HUES6 (cell line): Measurements from ENCODE around the gene CDR2.

Experiments
- H3K27ac ChIP-seq: 2 replicates; pipeline ENCODE4 v1.7.0; 2013; ENCODE audit warnings: low read depth, mild to moderate bottlenecking, low read length, inconsistent platforms
- H3K27me3 ChIP-seq: 2 replicates; pipeline ENCODE4 v1.6.1; 2013; ENCODE audit warnings: low read length; ENCODE audit not compliant: control insufficient read depth, insufficient read depth
- H3K36me3 ChIP-seq: 2 replicates; pipeline ENCODE4 v1.6.1; 2013; ENCODE audit warnings: low read length; ENCODE audit not compliant: control insufficient read depth, insufficient read depth
- H3K4me1 ChIP-seq: 2 replicates; pipeline ENCODE4 v1.6.1; 2013; ENCODE audit warnings: low read length; ENCODE audit not compliant: control insufficient read depth, insufficient read depth
- H3K4me3 ChIP-seq: 2 replicates; pipeline ENCODE4 v1.5.1; 2013; ENCODE audit warnings: low read depth, low read length
- H3K9ac ChIP-seq: one replicate; pipeline ENCODE4 v1.6.1; 2013; ENCODE audit warnings: mild to moderate bottlenecking, low read length
- H3K9me3 ChIP-seq: 2 replicates; pipeline ENCODE4 v1.6.1; 2013; ENCODE audit warnings: low read depth, low read length; ENCODE audit not compliant: control insufficient read depth, insufficient read depth

Gene CDR2

DNA sequence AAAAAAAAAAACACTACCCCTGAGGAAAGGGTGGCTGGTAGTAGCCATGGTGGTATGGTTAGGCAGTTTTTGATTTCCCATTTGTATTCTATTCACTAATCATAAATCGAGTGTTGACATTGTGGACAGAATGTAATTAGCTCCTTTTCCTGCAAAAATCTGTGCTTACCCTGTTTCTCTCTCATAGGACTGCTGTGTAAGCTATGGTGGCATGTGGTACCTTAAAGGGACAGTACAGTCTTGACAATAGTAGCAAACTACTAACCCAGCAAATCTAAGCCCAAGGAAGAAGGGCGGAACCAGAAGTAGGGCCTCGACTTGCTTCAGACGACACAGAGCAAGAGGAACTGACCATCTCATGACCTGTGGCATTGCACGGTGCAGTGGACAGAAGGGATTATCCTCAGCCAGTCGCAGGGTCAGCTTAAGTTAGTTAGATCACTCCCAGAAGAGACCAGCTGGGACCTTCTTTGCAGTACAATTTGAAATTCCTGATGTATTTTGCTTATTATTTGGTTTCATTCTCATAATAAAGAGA is 40.9 kb downstream of the CDR2 start:
- no peak overlapping the region for H3K9ac ChIP-seq
- peaks cover 78% of the 10 kb centered on the region for H3K36me3 ChIP-seq
- H3K9me3 ChIP-seq, result peaks cover 8% of the 10 kb centered on the region; the same call in 1 of the 2 replicates
- no peaks in the 10 kb centered on the region for H3K27me3 ChIP-seq
- H3K4me3 ChIP-seq, result no peak overlapping the region
- no peaks in the 10 kb centered on the region for H3K4me1 ChIP-seq
- H3K27ac ChIP-seq, result no peak overlapping the region

- Histone ChIP-seq H3K27me3 (no peaks in the 10 kb centered on the region), H3K4me3 (no peak overlapping the region), H3K4me1 (no peaks in the 10 kb centered on the region), H3K27ac (no peak overlapping the region), H3K9me3 (no peaks in the 10 kb centered on the region), H3K36me3 (peaks cover 94% of the 10 kb centered on the region), H3K9ac (no peak overlapping the region)
Observed at GRCh38 chr16:22330326-22330725, 44.1 kb downstream of the CDR2 start.

DNA sequence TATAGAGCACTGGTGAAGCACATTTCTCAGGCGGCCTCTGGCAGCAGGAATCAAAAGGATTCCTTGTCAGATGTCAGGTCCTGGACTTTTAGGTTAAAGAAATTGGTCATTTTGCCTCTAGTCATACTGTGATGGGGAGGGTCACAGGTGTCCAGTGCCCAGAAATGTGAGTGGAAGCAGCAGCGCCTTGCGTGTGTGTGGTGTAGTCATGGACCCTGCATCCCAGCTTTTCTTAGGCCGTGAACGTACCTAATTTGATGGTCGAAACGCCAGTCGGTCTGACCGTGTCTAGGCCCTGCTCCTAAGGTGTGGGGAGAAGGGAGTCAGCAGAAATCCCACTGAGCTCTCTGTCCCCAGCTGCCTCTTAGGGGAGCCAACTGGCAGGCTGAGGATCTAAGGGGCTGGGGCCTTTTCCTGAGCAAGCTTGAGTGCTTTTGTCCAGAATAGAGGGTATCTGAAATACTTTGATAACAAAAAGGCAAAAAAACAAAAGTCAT is 45.2 kb downstream of the CDR2 start:
- Histone ChIP-seq H3K27ac (no peak overlapping the region), H3K9ac (no peak overlapping the region), H3K36me3 (peaks cover 94% of the 10 kb centered on the region), H3K9me3 (no peaks in the 10 kb centered on the region), H3K4me1 (no peaks in the 10 kb centered on the region), H3K4me3 (no peak overlapping the region), H3K27me3 (no peaks in the 10 kb centered on the region)

GRCh38 chr16:22328081-22328725 is 46.2 kb downstream of the CDR2 start:
- no peak overlapping the region for H3K4me3 ChIP-seq
- H3K36me3 ChIP-seq, result peaks cover 94% of the 10 kb centered on the region
- no peak overlapping the region for H3K9ac ChIP-seq
- no peaks in the 10 kb centered on the region for H3K4me1 ChIP-seq
- H3K27ac ChIP-seq, result no peak overlapping the region
- H3K27me3 ChIP-seq, result no peaks in the 10 kb centered on the region
- H3K9me3 ChIP-seq, result no peaks in the 10 kb centered on the region

DNA sequence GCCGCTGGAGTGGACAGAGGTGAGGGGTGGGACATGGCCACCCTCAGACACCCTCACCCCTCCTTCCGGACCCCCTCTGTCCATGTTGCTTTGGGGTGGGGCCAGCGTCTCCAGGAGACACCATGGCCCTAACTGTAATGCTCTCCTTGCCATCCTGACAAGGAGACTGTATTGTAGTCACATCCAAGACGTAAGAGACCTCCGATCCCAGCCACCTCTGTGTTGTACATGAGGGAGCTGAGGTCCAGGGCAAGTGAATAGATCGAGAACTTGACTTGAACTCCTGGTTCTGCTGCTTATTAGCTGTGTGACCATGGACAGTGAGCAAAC is 47.0 kb downstream of the CDR2 start:
- Histone ChIP-seq H3K9me3 (no peaks in the 10 kb centered on the region), H3K9ac (no peak overlapping the region), H3K27me3 (no peaks in the 10 kb centered on the region), H3K27ac (no peak overlapping the region), H3K4me1 (no peaks in the 10 kb centered on the region), H3K36me3 (peaks cover 96% of the 10 kb centered on the region), H3K4me3 (no peak overlapping the region)

DNA sequence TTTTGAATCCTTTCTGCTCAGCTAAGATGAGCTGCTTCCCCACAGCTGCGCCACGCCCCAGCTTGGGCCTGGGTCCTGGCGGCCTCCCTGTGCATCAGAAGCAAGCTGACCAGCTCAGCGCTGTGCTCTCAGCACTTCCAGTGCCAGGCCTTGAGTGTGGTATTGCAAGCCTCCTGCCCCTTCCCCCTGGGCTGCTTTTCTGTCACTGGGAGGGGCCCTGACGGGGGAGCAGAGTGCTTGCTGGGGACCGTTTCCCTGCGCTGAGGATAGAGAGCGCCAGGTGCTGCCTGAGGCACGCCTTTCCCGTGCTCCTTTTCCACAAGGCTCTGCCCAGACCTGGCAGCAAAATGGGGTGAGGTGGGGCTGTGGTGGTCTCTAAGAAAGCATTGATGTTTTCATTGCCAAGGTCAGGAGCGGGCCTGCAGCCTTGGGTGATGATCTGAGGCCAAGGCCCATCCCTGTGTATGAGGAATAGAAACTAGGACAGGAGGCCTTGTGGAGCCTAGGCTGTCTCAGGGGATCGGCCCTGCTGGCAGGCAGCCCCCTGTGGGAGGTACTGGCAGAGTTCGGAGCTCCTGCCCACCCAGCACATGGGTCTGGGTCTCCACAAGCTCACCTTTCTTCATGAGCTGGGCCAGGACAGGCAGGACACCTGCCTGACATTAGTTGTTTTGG is 47.5 kb downstream of the CDR2 start:
- H3K4me3 ChIP-seq, result no peak overlapping the region
- no peaks in the 10 kb centered on the region for H3K27me3 ChIP-seq
- H3K9me3 ChIP-seq, result no peaks in the 10 kb centered on the region
- H3K9ac ChIP-seq, result no peak overlapping the region
- no peak overlapping the region for H3K27ac ChIP-seq
- H3K36me3 ChIP-seq, result peaks cover 96% of the 10 kb centered on the region
- no peaks in the 10 kb centered on the region for H3K4me1 ChIP-seq

DNA sequence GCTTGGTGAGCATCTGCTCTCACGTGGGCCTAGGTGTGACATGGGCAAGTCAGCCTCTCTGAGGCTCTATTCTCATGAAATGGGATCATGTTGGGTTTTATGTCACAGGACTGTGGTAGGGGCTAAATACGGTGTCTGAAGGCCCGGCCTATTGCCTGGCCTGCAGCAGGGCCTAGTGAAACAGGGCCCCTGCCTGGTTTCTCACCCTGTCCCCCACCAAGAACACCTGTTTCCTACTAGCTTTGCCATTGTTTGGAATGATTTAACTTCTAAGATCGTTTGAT is 48.1 kb downstream of the CDR2 start:
- H3K36me3 ChIP-seq, result peaks cover 96% of the 10 kb centered on the region
- no peak overlapping the region for H3K9ac ChIP-seq
- no peaks in the 10 kb centered on the region for H3K9me3 ChIP-seq
- no peaks in the 10 kb centered on the region for H3K27me3 ChIP-seq
- H3K4me1 ChIP-seq, result 0 out of 2 replicates have a peak, but pooled peaks cover 2% of the 10 kb centered on the region
- H3K27ac ChIP-seq, result no peak overlapping the region
- no peak overlapping the region for H3K4me3 ChIP-seq

GRCh38 chr16:22325598-22326368 is 48.6 kb downstream of the CDR2 start:
- H3K9ac ChIP-seq, result no peak overlapping the region
- no peak overlapping the region for H3K4me3 ChIP-seq
- peaks cover 92% of the 10 kb centered on the region for H3K36me3 ChIP-seq
- 0 out of 2 replicates have a peak, but pooled peaks cover 2% of the 10 kb centered on the region for H3K4me1 ChIP-seq
- H3K27me3 ChIP-seq, result no peaks in the 10 kb centered on the region
- no peaks in the 10 kb centered on the region for H3K9me3 ChIP-seq
- H3K27ac ChIP-seq, result no peak overlapping the region

- Histone ChIP-seq H3K4me3 (no peak overlapping the region), H3K36me3 (peaks cover 86% of the 10 kb centered on the region), H3K4me1 (0 out of 2 replicates have a peak, but pooled peaks cover 2% of the 10 kb centered on the region), H3K27me3 (no peaks in the 10 kb centered on the region), H3K9ac (no peak overlapping the region), H3K27ac (no peak overlapping the region), H3K9me3 (no peaks in the 10 kb centered on the region)
Observed at GRCh38 chr16:22324787-22325597, 49.4 kb downstream of the CDR2 start.

DNA sequence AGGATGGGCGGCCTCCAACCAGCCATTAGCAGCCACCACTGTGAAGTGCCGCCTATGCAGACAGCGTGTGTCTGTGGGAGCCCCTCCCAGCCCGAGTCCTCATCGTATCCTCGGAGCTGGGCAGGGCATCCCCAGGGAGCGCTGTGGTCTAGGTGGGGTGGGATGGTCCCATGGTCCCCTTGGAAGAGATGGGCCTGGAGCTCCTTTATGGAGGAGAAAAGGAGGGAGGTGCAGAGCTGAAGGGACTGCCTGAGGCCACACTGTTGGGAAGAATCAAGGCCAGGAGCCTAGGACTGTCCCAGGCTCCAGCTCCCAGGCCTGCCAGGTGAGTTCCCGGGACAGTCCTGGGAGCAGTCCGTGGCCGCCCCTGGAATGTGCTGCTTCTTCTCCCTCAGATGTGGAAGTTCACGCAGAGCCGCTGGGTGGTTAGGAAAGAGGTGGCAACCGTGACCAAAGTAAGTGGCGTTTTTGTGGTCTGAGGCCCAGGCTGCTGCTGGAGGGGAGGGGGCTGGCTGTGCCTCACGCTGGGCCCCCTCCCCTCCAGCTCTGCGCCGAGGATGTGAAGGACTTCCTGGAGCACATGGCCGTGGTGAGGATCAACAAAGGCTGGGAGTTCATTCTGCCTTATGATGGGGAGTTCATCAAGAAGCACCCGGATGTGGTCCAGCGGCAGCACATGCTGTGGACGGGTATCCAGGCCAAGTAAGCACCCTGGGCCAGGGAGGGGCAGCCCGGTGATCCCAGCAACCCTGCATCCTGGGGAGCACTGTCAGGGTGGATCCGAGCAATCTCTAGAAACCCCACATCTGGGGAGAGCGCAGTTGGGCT is 50.2 kb downstream of the CDR2 start:
- Histone ChIP-seq H3K4me1 (0 out of 2 replicates have a peak, but pooled peaks cover 2% of the 10 kb centered on the region), H3K27me3 (no peaks in the 10 kb centered on the region), H3K36me3 (peaks cover 84% of the 10 kb centered on the region), H3K4me3 (no peak overlapping the region), H3K27ac (no peak overlapping the region), H3K9me3 (no peaks in the 10 kb centered on the region), H3K9ac (no peak overlapping the region)
